Kidney (tissue), 14 donors: ENCODE data around the gene NELFE. TPM values are rescaled to one million over a fixed set of nuclear protein-coding genes. Genes with fewer than 3 reads are reported as not detected.
A peak's percentile ranks its signal among the peaks of the same experiment; 100 is the strongest.

Source experiments
- DNase-seq, 5 donors: peaks; one replicate each; pipeline ENCODE4 v3.0.0-alpha.2; 2013 to 2020
- FAIRE-seq: peaks from 2 replicates; lab custom pipeline; 2012; peaks lifted over from hg19 to GRCh38; lab: Jason Lieb, UNC
- H3K27ac ChIP-seq, 2 donors: one replicate each; pipeline ENCODE4 v1.7.0; 2013; ENCODE audit warnings: low read depth in 2 of 2, low read length in 2 of 2, inconsistent platforms in 1 of 2
- H3K27me3 ChIP-seq: one replicate; pipeline ENCODE4 v1.7.1; 2013; ENCODE audit warnings: low read length, inconsistent platforms; ENCODE audit not compliant: control insufficient read depth, insufficient read depth
- H3K36me3 ChIP-seq, 3 donors: one replicate each; pipeline versions ENCODE4 v1.7.0 to v1.7.1; 2013; ENCODE audit warnings: low read length in 3 of 3, control low read depth in 1 of 3, inconsistent platforms in 1 of 3; ENCODE audit not compliant: insufficient read depth in 3 of 3, control insufficient read depth in 2 of 3
- H3K4me1 ChIP-seq, 3 donors: one replicate each; pipeline versions ENCODE4 v1.7.0 to v1.7.1; 2013; ENCODE audit warnings: low read length in 3 of 3, inconsistent platforms in 1 of 3, low read depth in 1 of 3; ENCODE audit not compliant: control insufficient read depth in 2 of 3, insufficient read depth in 2 of 3
- H3K4me3 ChIP-seq, 3 donors: one replicate each; pipeline versions ENCODE4 v1.7.0 to v1.8.1; 2013; ENCODE audit warnings: low read length in 3 of 3, control low read depth in 1 of 3, inconsistent platforms in 1 of 3
- H3K9ac ChIP-seq, 3 donors: one replicate each; pipeline versions ENCODE4 v1.7.0 to v1.7.1; 2013; ENCODE audit warnings: low read length in 3 of 3, control low read depth in 1 of 3, inconsistent platforms in 1 of 3
- H3K9me3 ChIP-seq, 3 donors: one replicate each; pipeline versions ENCODE4 v1.7.0 to v1.7.1; 2013; ENCODE audit warnings: low read length in 3 of 3, control low read depth in 1 of 3, inconsistent platforms in 1 of 3; ENCODE audit not compliant: control insufficient read depth in 2 of 3, insufficient read depth in 1 of 3
- CTCF ChIP-seq: IDR thresholded peaks from 3 replicates; pipeline ENCODE4 v1.5.1; 2012; ENCODE audit warnings: mild to moderate bottlenecking, moderate library complexity, borderline replicate concordance; ENCODE audit not compliant: insufficient read depth; ENCODE audit errors: extremely low read depth
- intact Hi-C: fragments of 100-400 bp; cut with DNase I; formaldehyde crosslinking; loops from one replicate; pipeline ENCODE4 v1.11.1; 2022
- polyA plus RNA-seq: library from polyadenylated mRNA; stranded (reverse); fragments of 350-450 nt; fragmentation: Illumina TruSeq; extraction: RNeasy Lipid Tissue Mini Kit (QIAGEN cat#74804); gene quantifications from one replicate; pipeline ENCODE4 v1.2.3, GENCODE V29; 2014; ENCODE audit warnings: low read depth, low replicate concordance; ENCODE audit not compliant: insufficient read depth
- total RNA-seq: library from RNA; stranded (reverse); fragmentation: NEBNext Ultra II Directional; extraction: Animal tissue kit (Norgen Biotek cat#: 25700); gene quantifications from one replicate; pipeline ENCODE4 v1.2.1, GENCODE V29; 2021
- donor health status: control.
- donor health status: control.
- donor health status: control.
- donor health status: control.
- donor health status: control.
- donor health status: DM: yes; HTN: yes; CAD: no.
- donor health status: Normal renal cell carcinoma (clear cell type).

The NELFE gene
- total and polyA plus RNA-seq, 2 donors from 2014 or later: 62.0 to 83.0 TPM

- Histone ChIP-seq H3K9me3 (no peaks in the 10 kb centered on the region), H3K4me3 (no peak overlapping the region), H3K9ac (no peak overlapping the region), H3K27me3 (no peaks in the 10 kb centered on the region), H3K36me3 (peaks cover 4 to 65% (median 50%) of the 10 kb centered on the region in 3 donors), H3K4me1 (peaks cover 4 to 11% (median 5%) of the 10 kb centered on the region in 3 donors), H3K27ac (no peak overlapping the region)
- no peak for FAIRE-seq
- no peak for TF ChIP-seq CTCF
- no peak for DNase-seq
- intact Hi-C loops: no loop called here
Measured at GRCh38 chr6:31963921-31964320, 5.2 kb upstream of the NELFE start.

- H3K27ac ChIP-seq: no peak overlapping the region
- DNase-seq (no peak), FAIRE-seq (no peak)
- H3K4me3 ChIP-seq: no peak overlapping the region
- intact Hi-C loops: no loop called here
- no peaks in the 10 kb centered on the region for H3K27me3 ChIP-seq
- no peak overlapping the region for H3K9ac ChIP-seq
- H3K9me3 ChIP-seq: no peaks in the 10 kb centered on the region
- H3K36me3 ChIP-seq: peaks cover 2 to 52% (median 37%) of the 10 kb centered on the region in 3 donors
- no peak for TF ChIP-seq CTCF
- H3K4me1 ChIP-seq: peaks cover 5 to 16% (median 13%) of the 10 kb centered on the region in 3 donors
Measured at GRCh38 chr6:31961616-31962015, 2.8 kb upstream of the NELFE start.

GRCh38 chr6:31958412-31958740, 395 bp downstream of the NELFE start:
- intact Hi-C loops: no loop called here
- H3K36me3 ChIP-seq: peaks cover 9 to 60% (median 41%) of the 10 kb centered on the region in 3 donors
- no peak for FAIRE-seq

More at GRCh38 chr6:31958412-31958740, 395 bp downstream of the NELFE start:
- DNase-seq: peak in 1 of 5 donors; percentile 74
- peak overlapping the region; percentile 77 to 96 (median 85) for H3K9ac ChIP-seq
- H3K27me3 ChIP-seq: no peaks in the 10 kb centered on the region
- no peaks in the 10 kb centered on the region for H3K9me3 ChIP-seq
- peak overlapping the region; percentile 88 to 99 (median 91) for H3K4me3 ChIP-seq
- H3K4me1 ChIP-seq: peaks cover 5 to 16% (median 13%) of the 10 kb centered on the region in 3 donors
- H3K27ac ChIP-seq: peak overlapping the region; percentile 66 to 87
- no peak for TF ChIP-seq CTCF
